Colon (tissue), 2 donors: ENCODE results near the gene ATF6B.

Experiments
- FAIRE-seq: peaks from 2 replicates; lab custom pipeline; 2012; peaks lifted over from hg19 to GRCh38; lab: Jason Lieb, UNC
- donor health status: control.
- donor health status: control.

ATF6B gene

DNA sequence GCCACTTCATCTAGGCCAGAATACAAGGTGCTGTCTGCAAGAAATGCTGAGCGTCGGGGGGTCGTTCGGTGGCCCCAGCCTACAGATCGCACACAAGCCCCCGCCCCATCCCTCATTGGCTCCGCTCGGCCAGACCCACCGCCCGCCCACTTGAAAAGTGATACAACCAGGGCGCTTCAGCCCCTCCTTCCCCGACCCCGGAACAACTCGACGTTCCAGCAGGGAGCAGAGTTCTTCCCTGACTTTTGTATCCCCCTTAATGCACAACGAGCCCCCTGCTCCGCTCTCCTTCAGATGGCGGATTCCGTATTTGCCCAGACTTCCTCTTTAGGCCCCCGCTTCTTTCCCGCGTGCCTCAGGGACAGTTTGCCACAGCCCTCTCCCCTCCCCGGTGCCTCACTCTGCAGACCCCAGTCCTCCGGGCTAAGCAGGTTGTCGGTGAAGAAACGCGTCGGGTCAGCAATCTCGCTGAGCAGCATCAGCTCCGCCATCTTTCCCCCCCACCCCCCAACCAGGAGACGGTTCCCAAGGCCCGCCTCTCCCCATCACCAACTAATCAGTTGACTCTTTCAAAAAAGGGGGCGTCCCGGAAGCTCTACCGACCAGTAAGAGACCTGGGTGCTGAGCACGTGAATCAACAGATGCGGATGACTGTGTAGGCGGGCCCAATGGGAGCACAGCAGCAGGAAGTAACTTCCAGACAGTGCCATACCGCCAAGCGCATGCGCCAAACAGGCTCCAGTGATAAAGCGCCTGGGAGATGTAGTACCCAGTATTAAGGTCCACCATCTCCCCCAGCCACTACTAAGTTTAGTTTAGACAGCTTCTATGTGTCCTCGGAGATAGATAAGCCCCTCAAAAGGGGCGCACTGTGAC, at the start of gene ATF6B:
ATF6B (minus strand) TSS at position 530 of the 876 bp plus-strand sequence; CDS start at position 491, 39 bp downstream.
- FAIRE-seq, result peak; percentile 18

DNA sequence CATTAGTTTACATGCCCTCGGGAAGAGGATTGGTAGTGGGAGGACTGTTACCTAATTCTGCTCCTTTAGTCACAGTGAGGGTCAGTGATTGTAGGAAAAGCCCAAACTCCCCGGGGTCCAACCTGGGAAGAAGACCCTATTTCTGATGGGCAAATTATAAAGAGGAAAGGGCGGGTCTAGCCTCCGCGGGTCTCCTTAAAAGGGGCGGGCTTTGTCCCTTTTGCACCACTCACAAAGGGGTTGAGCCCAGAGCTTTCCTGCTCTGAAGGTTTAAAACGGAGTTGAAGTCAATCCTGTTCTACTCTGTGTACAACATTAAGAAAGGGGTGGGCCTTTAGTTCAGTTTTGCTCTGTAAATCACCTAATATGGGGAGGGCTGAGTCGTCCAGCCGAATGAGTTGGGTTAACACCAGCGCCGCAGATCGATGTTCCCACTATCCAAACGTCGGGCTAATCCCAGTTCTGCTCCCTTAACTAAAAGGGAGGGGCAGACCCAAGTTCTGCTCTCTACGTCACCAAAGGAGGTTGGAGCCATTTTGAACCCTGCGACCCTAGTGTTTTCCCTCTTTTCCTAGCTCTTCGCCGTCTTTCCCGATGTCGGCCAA, 49.2 kb upstream of the ATF6B start:
- no peak for FAIRE-seq

DNA sequence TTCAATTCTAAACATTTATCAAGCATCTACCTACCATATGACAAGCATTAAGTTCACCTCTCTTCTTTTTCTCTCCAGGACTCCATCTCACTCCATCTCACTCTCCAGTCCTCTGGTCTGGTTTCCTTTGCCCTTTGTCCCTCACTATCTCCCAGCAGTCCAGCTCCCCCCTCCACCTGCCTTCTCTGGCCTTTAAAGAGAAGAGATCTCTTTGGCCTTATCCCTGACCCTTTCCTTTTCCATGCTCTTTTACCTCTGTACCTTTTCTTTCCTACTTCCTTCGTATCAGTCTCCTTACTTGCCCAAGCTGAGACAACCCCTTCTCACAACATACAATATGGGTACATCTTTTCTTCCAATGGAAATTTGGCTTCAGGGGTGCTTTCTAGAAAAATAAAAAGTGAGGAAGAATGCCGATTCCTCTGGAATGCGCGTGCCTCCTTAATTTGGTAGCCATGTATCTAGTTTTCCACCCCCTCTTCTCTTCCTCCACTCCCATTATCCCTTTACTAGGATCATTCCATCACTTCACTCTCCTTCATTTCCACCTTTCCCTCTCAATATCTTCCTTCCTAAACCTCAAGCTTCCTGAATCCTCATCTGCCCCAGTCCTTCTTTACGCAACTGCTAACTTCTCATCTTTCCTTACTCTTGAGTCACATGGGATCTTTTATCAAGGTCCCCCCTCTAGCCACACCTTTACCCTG, 48.6 kb upstream of the ATF6B start:
- FAIRE-seq, result no peak

DNA sequence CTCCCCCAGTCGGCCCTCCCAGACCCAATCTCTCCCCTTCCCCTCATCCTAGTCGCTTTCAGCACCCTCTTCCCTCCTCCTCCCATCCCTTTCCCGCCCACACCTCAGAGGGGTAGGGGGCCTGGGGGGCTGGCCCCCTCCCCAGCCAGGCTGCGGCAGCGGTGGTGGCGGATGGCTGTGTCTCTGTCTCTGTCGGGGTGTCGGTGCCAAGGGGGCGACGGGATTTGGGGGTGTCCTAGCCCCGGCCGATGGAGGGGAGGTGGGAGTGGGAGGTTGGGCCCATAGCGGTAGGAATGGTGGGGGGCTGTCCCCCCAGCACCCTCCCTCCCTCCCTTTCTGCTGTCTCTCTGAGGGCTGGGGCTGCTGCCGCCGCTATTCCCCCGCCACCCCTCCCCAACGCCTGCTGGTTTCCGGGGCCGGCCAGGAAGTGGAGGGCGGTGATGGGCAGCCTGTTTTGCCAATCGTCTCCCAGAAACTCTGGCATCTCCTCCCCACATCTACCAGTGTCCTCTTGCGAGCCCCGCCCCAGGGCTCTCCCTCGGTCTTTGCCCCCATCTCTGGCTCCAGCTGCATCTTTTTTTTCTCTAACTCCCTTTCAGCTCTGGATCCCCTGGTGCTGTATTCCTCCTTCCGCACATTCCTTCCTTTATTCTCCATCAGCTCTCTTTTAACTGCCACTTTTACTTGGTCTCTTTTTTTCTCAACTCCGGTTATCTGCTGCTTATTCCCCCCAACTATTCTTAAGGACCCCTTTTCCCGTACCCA, 47.8 kb upstream of the ATF6B start, which contains the start of gene AGPAT1:
AGPAT1 (minus strand) TSS at position 374 of the 765 bp plus-strand sequence. CDS start 4,588 bp downstream, outside the sequence.
- FAIRE-seq, result no peak

DNA sequence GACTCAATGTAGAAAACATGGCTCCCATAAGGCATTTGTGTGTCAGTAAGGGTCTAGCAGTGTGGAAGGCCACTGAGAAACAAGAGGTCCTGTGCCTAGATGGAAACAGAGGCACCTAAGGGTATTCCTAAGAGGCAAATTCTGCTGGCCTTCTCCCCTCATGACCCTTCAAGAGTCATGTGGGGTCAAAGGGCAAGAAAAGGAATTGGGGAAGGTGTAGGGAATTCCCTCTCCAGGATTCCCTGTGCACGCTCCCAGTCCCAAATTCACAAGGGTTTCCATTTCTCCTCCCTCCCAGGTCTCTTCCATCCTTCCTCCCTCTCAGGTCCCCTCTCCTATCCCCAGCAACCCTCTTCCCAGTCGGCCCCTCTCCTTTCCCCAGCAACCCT, 47.3 kb upstream of the ATF6B start:
- no peak for FAIRE-seq

DNA sequence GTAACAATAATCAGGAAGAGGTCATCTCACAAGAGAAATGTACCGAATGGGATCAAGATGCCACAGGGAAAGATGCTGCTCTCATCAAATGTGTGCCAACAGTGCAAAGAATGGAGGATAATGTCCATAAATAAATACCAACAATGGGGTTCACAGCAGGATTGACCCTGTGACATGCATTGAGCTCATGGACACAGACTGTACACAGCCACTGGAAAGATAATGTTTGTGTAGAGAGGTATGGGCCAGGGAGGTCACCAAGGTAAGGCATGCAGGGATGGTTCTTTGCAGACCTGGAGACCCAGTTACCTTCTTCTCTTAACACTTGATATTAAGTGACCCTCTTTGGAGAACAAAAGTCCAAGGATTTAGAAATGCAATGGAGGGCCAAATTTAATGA, 46.4 kb upstream of the ATF6B start:
- no peak for FAIRE-seq

DNA sequence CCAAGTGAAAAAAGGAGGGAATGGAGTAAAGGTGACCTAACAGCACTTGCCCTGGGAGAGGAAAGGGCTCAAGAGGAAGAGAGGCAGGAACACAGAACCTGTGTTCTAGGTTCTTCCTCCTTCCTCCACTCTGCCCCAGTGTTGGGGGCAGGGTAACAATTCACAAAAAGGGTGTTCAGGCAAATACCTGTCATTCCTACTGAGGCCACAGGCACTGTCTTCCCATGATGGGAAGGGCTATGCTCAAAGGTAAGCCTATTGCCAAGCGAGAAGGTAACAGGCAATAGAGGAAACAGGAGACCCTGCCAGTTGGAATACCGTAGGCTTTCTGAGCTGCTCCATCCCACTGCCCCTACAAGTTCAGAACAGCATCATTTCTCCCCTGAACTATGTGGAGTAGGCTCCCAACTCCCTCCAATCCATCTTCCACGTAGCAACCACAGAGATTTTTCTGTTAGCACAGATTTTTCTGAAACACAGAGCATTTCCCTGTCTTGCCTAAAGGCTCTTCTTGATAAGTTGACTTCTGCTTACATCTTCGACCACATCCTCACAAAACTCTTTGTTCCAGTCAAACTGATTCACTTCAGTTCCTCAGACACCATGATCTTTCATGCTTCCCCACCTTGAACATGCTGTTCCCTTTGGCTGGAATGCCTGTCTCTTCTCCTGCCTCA, 45.1 kb upstream of the ATF6B start:
- FAIRE-seq, result no peak

DNA sequence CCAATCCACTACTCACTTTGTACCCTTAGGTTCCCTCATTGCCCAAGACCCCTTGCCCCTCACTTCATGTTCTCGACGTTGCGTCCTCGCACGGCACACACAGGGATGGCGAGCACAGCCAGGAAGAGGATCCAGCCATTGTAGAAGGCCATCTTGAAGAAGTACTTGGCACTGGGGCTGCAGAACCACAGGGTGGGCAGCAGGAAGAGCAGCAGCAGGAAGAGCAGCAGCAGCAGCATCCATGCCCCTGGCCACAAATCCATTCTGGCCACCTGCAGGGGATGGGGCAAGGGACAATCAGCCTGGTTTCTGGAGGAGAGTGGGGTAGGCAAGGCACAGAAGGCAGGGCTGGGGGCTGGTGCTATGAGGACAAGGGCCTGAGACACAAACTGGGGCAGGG, 43.2 kb upstream of the ATF6B start:
- FAIRE-seq, result no peak

DNA sequence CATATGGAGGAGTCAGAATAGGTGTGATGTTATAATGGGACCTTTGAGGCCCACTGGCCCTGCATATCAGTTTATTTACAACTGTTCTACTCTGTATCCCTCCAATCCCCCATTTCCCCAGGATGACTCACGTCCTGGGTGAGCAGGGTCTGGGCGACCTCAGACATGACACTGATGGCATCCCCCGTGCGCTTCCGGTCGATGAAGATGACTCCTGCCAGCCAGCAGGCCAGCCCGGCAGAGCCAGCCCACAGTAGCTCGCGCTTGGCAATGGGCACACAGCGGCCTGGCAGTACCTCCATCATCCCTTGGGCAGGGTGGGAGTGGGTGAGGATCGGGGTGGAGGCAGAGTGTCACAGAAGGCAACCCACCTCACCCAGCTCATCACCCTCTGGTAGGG, 42.2 kb upstream of the ATF6B start:
- FAIRE-seq, result no peak

DNA sequence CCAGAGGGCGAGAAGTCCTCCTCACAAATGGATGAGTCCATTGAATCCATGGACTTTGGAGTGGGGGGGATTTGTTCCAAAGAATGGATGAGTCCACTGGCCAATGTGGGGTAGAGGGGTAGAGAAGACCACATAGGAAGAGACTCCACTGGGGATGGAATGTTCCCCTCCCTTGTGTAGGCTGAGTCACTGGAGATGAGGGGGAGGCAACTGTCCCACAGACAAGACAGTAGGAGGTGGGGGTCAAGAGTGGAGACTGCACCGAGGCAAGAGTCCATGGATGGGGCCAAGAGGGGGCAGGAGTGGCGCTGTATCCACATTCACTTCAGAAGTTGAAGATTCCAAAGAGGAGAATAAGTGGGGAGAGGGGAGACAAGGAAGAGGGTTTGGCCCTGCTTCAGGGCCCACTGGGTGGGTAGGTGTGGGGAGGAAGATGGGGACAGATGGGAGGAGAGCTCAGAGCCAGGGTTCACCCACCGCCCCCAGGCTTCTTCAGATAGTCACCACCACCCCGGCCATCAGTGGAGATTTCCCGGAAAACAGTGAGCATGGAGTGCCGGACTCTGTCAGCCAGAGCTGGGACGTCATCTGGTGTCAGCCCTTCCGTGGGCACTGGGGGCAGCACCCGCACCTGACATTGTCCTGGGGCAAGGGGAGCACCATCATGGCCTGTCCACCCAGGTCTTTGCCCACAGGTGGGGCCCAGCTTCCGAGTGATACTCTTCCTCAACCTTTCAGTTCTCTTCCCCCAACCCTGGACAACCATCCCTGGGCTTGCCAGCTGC, 41.0 kb upstream of the ATF6B start:
- FAIRE-seq, result no peak

DNA sequence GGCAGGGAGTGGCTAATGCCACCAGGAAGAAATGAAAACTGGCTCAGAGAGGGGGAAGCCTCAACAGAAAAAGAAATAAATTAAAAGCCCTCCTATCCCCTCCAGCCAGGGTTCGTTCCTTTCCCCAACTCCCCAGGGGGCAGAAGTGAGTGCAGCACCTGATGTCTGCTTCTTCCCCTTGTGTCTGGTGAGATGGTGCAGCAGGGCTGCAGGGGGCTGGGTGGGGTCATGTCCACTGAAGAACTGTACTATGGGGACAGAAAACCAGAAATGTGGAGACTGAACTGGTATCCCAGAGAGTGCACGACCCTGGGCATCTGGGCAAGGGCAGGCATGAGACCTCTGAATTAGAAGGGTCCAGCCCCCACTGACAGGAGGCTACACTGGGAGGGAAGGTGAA, 40.3 kb upstream of the ATF6B start:
- FAIRE-seq, result no peak

DNA sequence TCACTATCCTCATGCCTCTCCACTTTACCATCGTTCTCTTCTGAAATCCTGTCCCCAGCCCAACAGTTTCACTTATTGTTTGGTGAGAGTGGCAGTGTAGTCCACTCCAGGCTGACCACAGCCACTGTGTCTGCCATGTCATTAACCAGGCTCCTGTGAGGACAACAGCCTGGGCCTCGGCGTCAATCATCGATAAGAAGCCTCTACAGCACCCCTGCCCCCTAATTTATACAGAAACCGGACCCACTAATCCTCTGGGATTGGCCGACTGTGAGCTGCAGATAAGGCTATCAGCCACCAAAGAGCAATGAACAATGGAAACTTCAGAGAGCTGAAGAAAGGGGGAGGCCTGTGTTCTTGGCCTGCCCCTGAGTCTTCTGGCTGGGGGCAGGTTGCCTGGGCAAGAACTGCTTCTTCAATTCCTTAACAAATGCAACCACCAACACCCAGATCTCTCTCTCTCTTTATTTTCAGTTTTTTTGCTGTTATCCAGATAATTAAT, 39.8 kb upstream of the ATF6B start:
- no peak for FAIRE-seq

DNA sequence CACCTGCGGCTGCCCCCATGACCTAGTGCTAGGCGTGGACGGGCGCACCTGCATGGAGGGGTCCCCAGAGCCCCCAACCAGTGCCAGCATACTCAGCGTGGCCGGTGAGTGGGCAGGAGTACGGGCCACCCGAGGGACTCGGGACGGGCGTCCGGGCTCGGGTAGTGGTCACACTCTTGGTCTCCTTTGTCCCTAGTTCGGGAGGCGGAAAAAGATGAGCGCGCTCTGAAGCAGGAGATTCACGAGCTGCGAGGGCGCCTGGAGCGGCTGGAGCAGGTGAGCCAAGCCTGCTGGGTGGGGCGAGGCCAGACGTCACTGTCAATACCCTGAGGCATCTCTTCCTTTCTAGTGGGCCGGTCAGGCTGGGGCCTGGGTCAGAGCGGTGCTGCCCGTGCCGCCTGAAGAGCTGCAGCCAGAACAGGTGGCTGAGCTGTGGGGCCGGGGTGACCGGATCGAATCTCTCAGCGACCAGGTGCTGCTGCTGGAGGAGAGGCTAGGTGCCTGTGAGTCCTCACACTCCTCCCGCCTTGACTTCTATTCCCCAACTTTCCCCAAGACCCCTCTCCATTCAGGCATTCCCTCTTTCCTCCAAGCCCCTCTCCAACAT, 39.2 kb upstream of the ATF6B start:
- no peak for FAIRE-seq

DNA sequence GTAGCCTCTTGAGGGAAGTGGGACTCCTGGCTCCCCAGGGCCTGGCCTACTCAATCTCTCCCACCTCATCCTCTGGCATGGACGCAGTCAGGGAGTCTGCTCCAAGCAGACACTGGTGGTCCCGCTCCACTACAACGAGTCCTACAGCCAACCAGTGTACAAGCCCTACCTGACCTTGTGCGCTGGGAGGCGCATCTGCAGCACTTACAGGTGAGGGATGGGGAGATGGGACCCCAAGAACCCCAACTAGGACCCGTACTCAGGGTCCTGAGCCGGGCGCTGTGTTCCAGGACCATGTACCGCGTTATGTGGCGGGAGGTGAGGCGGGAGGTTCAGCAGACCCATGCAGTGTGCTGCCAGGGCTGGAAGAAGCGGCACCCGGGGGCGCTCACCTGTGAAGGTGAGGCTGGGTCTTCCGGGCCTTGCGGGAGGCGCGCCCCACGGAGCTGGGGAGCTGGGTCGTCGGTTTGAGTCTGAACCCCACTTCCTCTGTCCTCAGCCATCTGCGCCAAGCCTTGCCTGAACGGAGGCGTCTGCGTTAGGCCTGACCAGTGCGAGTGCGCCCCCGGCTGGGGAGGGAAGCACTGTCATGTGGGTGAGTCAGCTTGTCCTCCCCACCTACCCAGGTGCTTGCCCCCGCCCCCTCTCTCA, 38.5 kb upstream of the ATF6B start:
- no peak for FAIRE-seq

DNA sequence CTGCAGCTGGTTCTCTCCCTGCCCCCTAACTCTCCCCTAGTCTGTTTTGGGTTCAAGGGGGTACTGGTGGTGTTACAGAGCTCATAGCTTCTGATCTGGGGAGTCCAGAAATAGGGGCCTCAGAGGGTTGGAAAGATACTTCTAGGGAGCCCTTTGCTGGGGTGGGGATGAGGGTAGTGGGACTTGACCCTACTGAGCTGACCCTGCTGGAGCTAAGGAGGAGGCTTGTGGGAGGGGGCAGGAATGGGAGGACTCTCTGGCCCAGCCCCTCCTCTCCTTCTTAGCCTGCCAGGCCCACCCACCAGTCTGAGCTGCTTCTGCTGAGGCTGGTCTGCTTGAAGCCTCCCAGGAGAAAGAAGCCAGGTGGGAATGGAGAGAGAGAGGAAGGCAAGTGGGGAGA, 36.2 kb upstream of the ATF6B start, which contains the start of gene EGFL8:
EGFL8 (plus strand) TSS at position 301 of the 400 bp plus-strand sequence. CDS start 1,571 bp downstream, outside the sequence.
- no peak for FAIRE-seq

DNA sequence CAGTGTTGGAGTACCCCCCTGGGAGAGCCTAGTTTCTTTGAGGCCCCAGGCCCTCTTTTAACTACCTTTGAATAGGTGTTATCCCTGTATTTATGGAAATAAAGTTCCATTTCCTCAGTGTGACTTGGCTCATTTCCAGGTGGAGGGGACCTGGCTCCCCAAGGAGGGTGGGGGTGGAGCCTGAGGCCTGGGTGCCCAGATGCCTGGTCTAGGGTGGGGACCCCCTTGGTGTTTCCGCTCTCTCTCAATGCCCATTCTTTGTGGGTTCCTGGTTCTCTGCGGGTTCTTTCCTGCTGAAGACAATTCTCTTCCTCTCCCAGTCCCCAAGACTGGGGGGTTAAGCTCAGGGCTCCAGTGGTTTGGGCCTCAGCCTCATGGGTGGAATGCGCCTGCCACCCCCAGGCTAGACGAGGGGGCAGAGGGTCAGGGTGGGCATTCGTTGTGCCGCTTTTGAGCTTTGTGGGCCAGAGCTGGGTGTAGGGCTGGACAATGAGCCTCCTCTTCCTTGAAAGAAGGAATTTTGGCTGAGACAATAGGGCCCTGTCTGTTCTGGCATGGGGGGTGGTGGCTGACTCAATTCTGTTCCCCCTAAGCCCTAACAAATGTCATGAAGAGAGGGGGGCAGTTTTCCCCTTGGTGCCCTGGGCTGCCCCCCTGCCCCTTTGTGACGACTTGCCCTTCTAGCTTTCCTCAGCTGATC, 35.7 kb upstream of the ATF6B start:
- no peak for FAIRE-seq

DNA sequence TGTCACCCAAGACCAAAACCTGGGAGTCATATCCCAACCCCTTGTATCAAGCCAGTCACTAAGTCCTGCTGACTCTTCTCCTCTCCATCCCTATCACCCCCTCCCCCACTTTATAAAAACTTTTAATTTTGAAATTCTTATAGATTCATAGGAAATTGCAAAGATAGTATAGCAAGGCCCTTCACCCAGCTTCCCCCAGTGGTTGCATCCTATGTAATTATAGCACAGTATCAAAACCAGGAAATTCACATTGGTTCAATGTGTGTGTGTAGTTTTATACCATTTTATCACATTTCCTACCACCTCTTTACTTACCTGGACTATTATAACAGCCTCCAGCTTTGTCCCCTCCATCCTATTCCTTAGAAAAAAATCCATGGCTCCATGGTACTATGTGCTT, 30.0 kb upstream of the ATF6B start:
- no peak for FAIRE-seq

DNA sequence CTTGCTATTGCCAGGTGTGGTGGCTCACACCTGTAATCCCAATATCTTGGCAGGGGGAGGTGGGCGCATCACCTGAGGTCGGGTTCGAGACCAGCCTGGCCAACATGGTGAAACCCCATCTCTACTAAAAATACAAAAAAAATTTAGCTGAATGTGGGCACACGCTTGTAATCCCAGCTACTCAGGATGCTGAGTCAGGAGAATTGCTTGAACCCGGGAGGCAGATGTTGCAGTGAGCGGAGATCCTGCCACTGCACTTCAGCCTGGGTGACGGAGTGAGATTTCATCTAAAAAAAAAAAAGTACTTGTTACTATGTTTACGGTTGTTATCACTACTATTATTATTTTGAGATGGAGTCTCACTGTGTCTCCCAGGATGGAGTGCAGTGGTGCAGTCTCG, 28.8 kb upstream of the ATF6B start:
- FAIRE-seq, result no peak
